Hematopoietic multipotent progenitor cell (in vitro differentiated cells): ENCODE results near the gene MB21D2. TPM values are rescaled to one million over a fixed set of nuclear protein-coding genes. Genes with fewer than 3 reads are reported as not detected.

Experiments used
- DNase-seq, 3 donors: peaks; one replicate each; pipeline ENCODE4 v3.0.0-alpha.2; 2011 to 2015; ENCODE audit warnings: low read depth in 2 of 3, low spot score in 2 of 3
- total RNA-seq: library from RNA; depleted of rRNA; stranded (reverse); fragments of >200 nt; gene quantifications from one replicate; pipeline ENCODE4 v1.2.3, GENCODE V29; 2012

The MB21D2 gene
- total RNA-seq, 1 donor, result 0.54 TPM

- DNase-seq, result no peak
Observed at GRCh38 chr3:192927016-192927415, 9.4 kb upstream of the MB21D2 start.

GRCh38 chr3:192923731-192924130, 6.1 kb upstream of the MB21D2 start:
- DNase-seq, result no peak

- no peak for DNase-seq
Observed at GRCh38 chr3:192921793-192922192, 4.1 kb upstream of the MB21D2 start.

- no peak for DNase-seq
Observed at GRCh38 chr3:192920411-192920810, 2.8 kb upstream of the MB21D2 start.

- peak in 1 of 3 donors; percentile 13 for DNase-seq
Observed at GRCh38 chr3:192919901-192920300, 2.2 kb upstream of the MB21D2 start.

GRCh38 chr3:192918275-192918588, 576 bp upstream of the MB21D2 start:
- no peak for DNase-seq

GRCh38 chr3:192917028-192917403, 640 bp downstream of the MB21D2 start:
- DNase-seq, result peak in 1 of 3 donors; percentile 42

GRCh38 chr3:192916371-192917027, 1.2 kb downstream of the MB21D2 start:
- DNase-seq, result no peak

- DNase-seq, result no peak
Observed at GRCh38 chr3:192915722-192916121, 1.9 kb downstream of the MB21D2 start.

GRCh38 chr3:192915304-192915703, 2.4 kb downstream of the MB21D2 start:
- DNase-seq, result peak in 1 of 3 donors; percentile 41

- DNase-seq, result no peak
Observed at GRCh38 chr3:192914848-192915247, 2.8 kb downstream of the MB21D2 start.

GRCh38 chr3:192913540-192913939, 4.1 kb downstream of the MB21D2 start:
- DNase-seq, result no peak

GRCh38 chr3:192911293-192911692, 6.4 kb downstream of the MB21D2 start:
- DNase-seq, result no peak

- no peak for DNase-seq
Observed at GRCh38 chr3:192907784-192908183, 9.9 kb downstream of the MB21D2 start.

GRCh38 chr3:192906940-192907339, 10.7 kb downstream of the MB21D2 start:
- no peak for DNase-seq

GRCh38 chr3:192905980-192906678, 11.5 kb downstream of the MB21D2 start:
- DNase-seq, result no peak

- no peak for DNase-seq
Observed at GRCh38 chr3:192904632-192905289, 12.9 kb downstream of the MB21D2 start.

- DNase-seq, result no peak
Observed at GRCh38 chr3:192902549-192902948, 15.1 kb downstream of the MB21D2 start.

GRCh38 chr3:192901435-192901834, 16.2 kb downstream of the MB21D2 start:
- no peak for DNase-seq

- DNase-seq, result no peak
Observed at GRCh38 chr3:192899540-192899982, 18.1 kb downstream of the MB21D2 start.

- no peak for DNase-seq
Observed at GRCh38 chr3:192897005-192897404, 20.7 kb downstream of the MB21D2 start.

- no peak for DNase-seq
Observed at GRCh38 chr3:192896208-192896607, 21.4 kb downstream of the MB21D2 start.
